ENCODE measurements around the gene CREG2.
"Not testable (repeated sequence)": the region's sequence is repeated elsewhere in the genome, so short reads cannot be mapped to it uniquely, and the experiment has no call there.

The CREG2 gene

DNA sequence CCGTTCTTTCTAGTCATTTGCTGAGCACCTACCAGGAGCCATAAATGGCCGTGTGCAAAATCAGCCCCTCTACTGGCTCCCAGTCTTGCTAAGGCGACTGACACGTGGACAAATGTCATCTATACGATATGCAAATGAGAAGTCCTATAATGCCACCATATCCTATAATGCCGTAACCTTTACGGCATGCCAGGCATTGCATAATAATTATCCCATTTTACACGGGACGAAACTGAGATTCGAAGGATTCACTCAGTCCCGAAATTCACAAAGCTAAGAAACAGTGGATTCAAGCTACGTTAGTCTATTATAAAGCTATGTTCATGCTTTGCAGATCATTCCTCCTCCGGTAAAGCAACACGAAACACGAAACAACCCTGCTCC, 44.7 kb downstream of the CREG2 start:
- DNase-seq (ENCODE audit: low read depth), result no peak

- DNase-seq (ENCODE audit: low read depth), result peak; percentile 62
These were observed 45.2 kb downstream of the CREG2 start for GRCh38 chr2:101341901-101342624.

GRCh38 chr2:101341421-101341820, 45.9 kb downstream of the CREG2 start:
- DNase-seq (ENCODE audit: low read depth), result no peak

GRCh38 chr2:101340141-101340551, 47.2 kb downstream of the CREG2 start:
- no peak for DNase-seq (ENCODE audit: low read depth)

- no peak for DNase-seq (ENCODE audit: low read depth)
These were observed 47.9 kb downstream of the CREG2 start for GRCh38 chr2:101339266-101339880.

GRCh38 chr2:101337877-101338276, 49.4 kb downstream of the CREG2 start:
- DNase-seq (ENCODE audit: low read depth), result no peak

- DNase-seq (ENCODE audit: low read depth), result no peak
These were observed 54.2 kb downstream of the CREG2 start for GRCh38 chr2:101332885-101333766.

GRCh38 chr2:101331202-101331601, 56.1 kb downstream of the CREG2 start:
- no peak for DNase-seq (ENCODE audit: low read depth)

DNA sequence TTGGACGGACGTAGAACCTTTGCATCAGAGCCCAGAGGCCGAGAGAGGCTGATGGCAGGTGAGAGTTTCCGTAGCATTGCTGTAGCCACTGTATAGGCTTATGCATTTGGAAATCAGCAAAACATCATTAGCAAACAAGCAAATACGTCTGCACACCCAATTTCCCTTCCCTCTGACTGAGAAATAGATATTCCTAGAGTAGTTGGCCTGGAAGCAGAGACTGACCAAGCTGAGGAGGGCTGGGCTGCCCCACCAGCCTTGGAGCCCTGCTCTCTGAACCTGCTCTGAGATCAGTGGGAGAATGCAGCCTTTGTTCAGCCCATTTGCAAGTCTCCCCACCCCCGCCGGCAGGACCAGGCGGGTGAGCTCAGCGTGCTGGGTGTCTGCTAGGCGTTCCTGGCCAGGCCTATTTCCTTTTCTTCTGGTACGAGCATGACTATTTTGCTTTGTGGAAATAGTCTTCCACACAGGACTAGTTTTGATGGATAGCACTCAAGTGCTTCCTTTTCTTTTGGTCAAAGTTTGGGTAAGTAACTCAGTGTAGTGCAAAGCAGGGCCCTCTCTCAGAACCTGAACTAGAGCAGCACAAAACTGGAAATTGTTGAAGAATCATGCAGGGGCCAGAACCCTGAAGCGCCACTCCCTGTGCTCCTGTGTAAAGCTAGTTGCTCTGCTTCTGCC, 56.9 kb downstream of the CREG2 start:
- no peak for DNase-seq (ENCODE audit: low read depth)

DNA sequence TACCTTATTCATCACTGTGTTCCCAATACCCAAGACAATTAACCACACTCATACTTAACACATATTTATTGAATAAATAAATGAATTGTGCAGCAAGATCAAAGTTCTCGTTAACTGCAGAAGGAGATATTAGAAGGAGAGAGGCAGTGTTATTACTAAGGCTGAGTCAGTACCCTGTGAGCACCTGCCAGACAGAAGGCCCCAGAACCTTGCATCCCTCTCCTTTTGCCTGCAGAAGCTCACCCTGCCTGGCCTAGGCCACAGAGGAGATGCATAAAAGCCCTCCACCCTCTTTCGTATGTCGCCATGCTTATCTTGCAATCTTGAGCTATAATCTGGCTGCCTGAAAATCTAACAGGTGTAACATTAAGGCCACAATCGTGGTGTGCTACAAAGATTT, 58.3 kb downstream of the CREG2 start:
- no peak for DNase-seq (ENCODE audit: low read depth)

DNA sequence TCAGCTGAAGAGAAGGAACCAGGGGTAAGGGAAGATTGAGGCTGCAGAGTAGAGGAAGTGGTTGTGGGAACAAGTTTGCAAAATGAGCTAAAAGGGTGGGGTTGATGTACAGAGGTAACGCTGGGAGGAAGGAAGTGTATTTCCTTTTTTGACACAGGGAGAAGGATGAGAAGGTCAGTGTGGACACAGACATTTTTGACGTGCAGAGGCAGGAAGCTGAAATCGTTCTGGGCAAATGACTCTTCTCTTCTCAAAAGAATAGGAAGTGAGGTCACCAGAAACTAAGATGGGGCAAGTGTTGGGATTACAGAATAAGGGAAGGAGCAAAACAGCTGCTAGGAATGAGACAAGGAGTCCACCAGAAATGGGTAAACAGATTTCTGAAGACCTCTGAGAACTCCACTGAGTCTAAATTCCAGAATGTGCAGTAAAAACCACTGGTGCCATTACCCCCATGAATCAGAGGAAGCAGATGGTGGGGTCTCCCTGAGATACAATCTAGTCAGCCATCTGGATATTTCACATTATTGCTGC, 58.8 kb downstream of the CREG2 start:
- no peak for DNase-seq (ENCODE audit: low read depth)

DNA sequence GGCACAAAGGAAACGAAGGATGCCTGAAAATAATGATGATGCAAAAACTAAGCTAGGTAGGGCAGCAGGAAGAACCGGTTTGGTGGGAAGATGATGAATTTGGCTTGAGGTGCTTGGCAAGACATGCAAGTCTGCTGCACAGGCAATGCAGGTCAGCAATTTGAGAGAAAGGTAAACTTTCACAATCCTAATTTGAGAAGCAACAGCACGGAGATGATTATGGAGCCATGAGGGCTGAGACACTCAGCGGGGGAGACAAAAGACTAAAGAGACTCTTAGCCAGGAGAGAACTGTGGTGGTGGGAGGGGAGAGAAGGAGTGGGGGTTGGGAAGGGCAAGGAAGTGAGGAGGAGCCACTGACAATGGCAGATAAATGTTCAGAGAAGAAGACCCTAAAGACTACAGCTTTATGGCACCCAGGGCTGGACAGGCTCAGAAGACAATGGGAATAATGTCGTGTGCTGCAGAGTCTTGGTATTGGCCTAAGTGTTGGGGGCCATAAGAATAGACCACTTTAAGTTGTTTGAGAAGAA, 59.4 kb downstream of the CREG2 start:
- no peak for DNase-seq (ENCODE audit: low read depth)

DNA sequence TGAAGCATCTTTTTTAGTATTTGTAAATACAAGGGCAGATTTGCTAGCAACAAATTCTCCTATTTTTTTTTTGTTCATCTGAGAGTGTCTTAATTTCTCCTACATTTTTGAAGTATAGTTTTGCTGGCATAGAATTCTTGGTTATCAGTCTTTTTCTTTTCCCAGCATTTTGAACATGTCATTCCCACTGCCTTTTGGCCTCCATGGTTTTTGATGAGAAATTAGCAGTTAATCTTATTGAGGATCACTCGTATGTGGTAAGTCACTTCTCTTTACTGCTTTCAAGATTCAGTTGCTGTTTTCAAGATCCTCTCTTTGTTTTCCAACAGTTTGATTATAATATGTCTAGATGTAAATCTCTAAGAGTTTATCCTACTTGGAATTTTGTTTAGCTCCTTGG, 61.9 kb downstream of the CREG2 start:
- no peak for DNase-seq (ENCODE audit: low read depth)

DNA sequence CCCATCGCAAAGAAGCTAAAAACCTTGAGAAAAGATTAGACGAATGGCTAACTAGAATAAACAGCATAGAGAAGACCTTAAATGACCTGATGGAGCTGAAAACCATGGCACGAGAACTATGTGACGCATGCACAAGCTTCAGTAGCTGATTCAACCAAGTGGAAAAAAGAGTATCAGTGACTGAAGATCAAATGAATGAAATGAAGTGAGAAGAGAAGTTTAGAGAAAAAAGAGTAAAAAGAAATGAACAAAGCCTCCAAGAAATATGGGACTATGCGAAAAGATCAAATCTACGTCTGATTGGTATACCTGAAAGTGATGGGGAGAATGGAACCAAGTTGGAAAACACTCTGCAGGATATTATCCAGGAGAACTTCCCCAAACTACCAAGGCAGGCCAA, 70.7 kb downstream of the CREG2 start:
- DNase-seq (ENCODE audit: low read depth), result not testable (repeated sequence)

- DNase-seq (ENCODE audit: low read depth), result no peak
These were observed 75.6 kb downstream of the CREG2 start for GRCh38 chr2:101311696-101312017.

- no peak for DNase-seq (ENCODE audit: low read depth)
These were observed 76.2 kb downstream of the CREG2 start for GRCh38 chr2:101310834-101311695.

DNA sequence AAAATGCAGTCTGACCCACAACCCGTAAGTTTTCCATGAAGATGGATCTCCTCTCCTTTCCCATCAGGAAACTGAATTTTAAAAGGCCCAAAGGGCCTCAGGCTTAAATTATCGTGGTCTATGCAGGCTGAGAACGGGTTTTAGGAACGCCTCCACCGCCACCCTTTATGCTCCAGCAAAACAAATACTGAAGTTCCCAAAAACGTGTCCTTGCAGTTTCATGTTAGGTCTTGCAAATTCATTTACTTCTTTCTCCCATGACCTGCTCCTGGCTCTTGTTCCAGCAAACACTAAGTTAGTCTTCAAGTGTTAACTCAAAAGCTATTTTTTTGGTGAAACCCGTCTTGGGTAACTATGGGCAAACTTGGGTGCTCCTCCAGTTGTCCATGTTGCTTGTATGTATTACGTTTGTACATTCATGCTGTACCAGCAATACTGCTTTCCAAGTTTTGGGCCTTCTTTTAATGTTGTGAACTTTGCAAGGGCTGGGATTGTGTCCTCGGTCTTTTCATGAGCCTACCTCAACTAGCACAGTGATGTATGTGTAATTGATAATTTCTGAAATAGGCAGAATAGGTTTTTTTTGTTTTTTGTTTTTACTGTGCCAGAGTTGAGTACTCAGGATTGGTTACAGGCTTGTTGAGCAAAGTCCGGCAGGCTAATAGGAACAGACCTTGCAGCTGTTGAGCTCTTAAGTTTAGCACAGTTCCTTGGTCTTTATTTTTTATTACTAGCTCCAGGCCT, 77.0 kb downstream of the CREG2 start:
- no peak for DNase-seq (ENCODE audit: low read depth)

GRCh38 chr2:101308432-101309210, 78.7 kb downstream of the CREG2 start, which contains the start of gene RNF149:
Gene RNF149, minus strand, starts transcription at chr2:101308701. Its CDS starts 113 bp downstream, at chr2:101308588.
- DNase-seq (ENCODE audit: low read depth), result peak; percentile 92

DNA sequence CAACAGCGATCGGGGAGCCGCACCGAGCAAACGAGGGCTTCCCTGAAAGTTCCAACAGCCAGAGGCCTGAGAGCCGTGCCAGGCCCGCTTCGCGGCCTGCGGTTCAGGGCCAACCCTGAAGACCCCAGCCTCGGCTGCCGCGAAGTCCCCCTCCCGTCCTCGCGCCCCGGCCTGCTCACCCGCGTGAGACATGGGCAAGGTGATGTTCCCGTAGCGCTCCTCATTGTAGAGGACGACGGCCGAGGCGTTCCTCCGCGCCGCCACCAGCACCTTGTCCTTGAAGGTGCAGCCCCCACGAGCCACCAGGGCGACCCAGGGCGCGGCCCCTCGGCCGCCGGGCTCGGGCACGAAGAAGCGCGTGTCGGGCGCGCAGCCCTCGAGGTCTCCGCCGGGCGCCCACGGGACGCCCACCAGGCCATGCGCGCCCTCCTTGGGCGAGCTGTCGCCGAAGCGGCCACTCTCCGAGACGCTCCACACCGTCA, 79.3 kb downstream of the CREG2 start:
- no peak for DNase-seq (ENCODE audit: low read depth)

All from stimulated activated CD8-positive, alpha-beta memory T cell treated with anti-CD3 and anti-CD28 coated beads, Interleukin-12 subunit alpha, Interleukin-12 subunit beta, amount 100 ng/mL, for 1 hour (primary cell).